ENCODE results near the gene ARHGEF37. TPM values are rescaled to one million over a fixed set of nuclear protein-coding genes. Genes with fewer than 3 reads are reported as not detected.

The ARHGEF37 gene
- 1.3 and 1.6 TPM in 2 replicates for total RNA-seq

GRCh38 chr5:149581192-149581861, at the start of gene ARHGEF37:
Gene ARHGEF37 (plus strand): TSS chr5:149581498. CDS start chr5:149597770, 16,272 bp downstream.

GRCh38 chr5:149551227-149552037, 29.9 kb upstream of the ARHGEF37 start, which contains the start of gene CSNK1A1:
Gene CSNK1A1 (minus strand): TSS chr5:149551439. CDS start chr5:149550964, 475 bp downstream.

Small RNA genes lying within 50 kb of the gene (small RNA-seq; reads per million reads assigned to genes)
- gene RNU6-588P: not detected

Other genes starting within 250 kb of the ARHGEF37 start
- 29.8 and 40.8 TPM in 2 replicates for gene GRPEL2, start 236.0 kb upstream of the ARHGEF37 start, total RNA-seq
- 5.7 and 6.6 TPM in 2 replicates for gene PCYOX1L, start 223.5 kb upstream of the ARHGEF37 start, total RNA-seq
- gene IL17B, start 202.2 kb upstream of the ARHGEF37 start, total RNA-seq: not detected in 2 replicates
- gene CSNK1A1, start 30.1 kb upstream of the ARHGEF37 start, total RNA-seq: 429 and 436 TPM in 2 replicates
- gene PPARGC1B, start 148.8 kb downstream of the ARHGEF37 start, total RNA-seq: 0.39 and 0.43 TPM in 2 replicates

All from articular chondrocyte of knee joint (primary cell).